ENCODE results near the gene POC1A. TPM values are rescaled to one million over a fixed set of nuclear protein-coding genes. Genes with fewer than 3 reads are reported as not detected.

POC1A gene
- total RNA-seq, 6 donors from 2014 or later, result 1.0 to 4.2 (median 2.8) TPM

DNA sequence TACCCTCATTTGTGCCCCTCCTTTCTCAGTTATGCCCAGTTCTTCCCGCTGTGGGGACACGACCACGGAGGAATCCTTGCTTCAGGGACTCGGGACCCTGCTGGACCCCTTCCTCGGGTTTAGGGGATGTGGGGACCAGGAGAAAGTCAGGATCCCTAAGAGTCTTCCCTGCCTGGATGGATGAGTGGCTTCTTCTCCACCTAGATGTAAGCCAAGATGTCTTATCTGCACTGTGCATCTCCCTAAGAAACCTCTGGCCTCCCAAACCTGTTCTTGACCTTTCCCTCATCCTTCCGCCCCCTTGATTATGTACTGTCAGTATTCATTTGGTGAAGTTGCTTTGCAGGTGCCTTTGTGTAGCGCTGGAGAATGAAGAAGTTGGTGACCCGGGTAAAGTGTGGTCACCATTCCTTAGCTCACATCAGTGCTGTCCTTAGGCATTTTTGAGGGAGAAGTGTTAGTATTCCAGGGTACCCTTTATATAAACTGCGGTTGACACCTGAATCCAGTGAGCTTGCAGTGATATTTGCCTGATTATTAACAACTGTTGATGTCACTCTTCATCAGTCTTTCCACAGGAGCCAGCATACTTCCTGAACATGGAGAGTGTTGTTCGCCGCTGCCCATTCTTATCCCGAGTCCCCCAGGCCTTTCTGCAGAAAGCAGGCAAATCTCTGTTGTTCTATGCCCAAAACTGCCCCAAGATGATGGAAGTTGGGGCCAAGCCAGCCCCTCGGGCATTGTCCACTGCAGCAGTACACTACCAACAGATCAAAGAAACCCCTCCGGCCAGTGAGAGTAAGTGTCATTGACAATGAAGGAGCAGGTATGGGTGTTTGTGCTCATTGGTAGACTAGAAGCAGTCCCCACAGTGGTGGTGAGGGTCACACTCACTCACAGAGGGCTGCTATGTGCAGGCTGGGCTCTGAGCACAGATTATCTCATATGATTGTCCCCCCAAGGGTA is 44.7 kb upstream of the POC1A start:
- no peaks in the 10 kb centered on the region for H3K27me3 ChIP-seq
- H3K4me1 ChIP-seq, result peaks cover 60 to 87% (median 75%) of the 10 kb centered on the region in 4 donors

DNA sequence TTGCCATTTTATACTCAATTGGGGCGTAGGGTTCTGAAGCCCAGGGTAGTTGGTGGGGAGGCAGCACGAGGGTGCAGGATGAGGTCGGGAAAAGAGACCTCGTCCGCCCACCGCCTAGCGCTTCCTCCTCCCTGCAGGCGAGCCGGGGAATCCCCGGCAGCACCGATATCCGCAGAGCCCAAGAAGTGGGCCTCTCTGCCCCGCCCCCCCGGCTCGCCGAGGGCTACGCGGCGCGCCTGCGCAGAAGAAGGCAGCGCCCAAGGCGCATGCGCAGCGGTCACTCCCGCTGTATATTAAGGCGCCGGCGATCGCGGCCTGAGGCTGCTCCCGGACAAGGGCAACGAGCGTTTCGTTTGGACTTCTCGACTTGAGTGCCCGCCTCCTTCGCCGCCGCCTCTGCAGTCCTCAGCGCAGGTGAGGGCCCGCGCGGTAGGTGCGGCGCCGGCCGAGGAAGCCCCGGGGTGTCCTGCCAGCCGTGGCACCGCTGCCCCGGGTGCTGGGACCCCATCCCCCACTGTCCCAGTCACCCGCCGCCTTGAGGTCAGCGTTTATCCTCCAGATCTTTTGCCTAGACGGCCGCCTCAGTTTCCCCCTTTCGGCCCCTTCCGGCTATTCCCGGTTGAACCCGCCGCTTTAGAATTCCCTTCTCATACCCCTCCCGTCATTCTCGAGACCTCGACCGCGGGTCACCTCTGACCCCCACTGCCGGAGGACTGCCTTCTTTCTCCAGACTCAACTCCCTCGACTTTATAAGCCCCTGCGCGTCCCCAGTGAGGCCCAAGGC is 43.8 kb upstream of the POC1A start, which contains the start of gene ALAS1:
Gene ALAS1 (plus strand): TSS at position 319 of the 784 bp plus-strand sequence. CDS start 1,082 bp downstream, outside the sequence.
- H3K4me1 ChIP-seq, result peaks cover 60 to 83% (median 76%) of the 10 kb centered on the region in 4 donors
- WGBS, 2 donors, result 1 to 2% methylated on average over 23 to 32 of the region's 71 CpGs
- ATAC-seq (ENCODE audit: low FRiP score in 2 of 2) (peak; percentile 85 to 93), DNase-seq (peak; percentile 94 to 99)
- H3K4me3 ChIP-seq, result peak within 1 kb of the TSS; percentile 88 to 96 (median 92)
- TF ChIP-seq EP300 (IDR thresholded peaks at IDR 0.05) (no peak), POLR2AphosphoS5 (IDR thresholded peaks at IDR 0.05) (peak; percentile 87 to 98), POLR2A (IDR thresholded peaks at IDR 0.05) (peak in 3 of 4 donors; percentile 85 to 99 (median 99))
- TF ChIP-seq, protein P1, sequence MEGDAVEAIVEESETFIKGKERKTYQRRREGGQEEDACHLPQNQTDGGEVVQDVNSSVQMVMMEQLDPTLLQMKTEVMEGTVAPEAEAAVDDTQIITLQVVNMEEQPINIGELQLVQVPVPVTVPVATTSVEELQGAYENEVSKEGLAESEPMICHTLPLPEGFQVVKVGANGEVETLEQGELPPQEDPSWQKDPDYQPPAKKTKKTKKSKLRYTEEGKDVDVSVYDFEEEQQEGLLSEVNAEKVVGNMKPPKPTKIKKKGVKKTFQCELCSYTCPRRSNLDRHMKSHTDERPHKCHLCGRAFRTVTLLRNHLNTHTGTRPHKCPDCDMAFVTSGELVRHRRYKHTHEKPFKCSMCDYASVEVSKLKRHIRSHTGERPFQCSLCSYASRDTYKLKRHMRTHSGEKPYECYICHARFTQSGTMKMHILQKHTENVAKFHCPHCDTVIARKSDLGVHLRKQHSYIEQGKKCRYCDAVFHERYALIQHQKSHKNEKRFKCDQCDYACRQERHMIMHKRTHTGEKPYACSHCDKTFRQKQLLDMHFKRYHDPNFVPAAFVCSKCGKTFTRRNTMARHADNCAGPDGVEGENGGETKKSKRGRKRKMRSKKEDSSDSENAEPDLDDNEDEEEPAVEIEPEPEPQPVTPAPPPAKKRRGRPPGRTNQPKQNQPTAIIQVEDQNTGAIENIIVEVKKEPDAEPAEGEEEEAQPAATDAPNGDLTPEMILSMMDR (IDR thresholded peaks at IDR 0.05), result peak; percentile 7 to 70 (median 45)
- peak within 1 kb of the TSS; percentile 89 to 98 (median 93) for H3K27ac ChIP-seq
- no peaks in the 10 kb centered on the region for H3K27me3 ChIP-seq
- peaks cover 7 to 21% (median 8%) of the 10 kb centered on the region in 4 donors for H3K36me3 ChIP-seq
- no peaks in the 10 kb centered on the region for H3K9me3 ChIP-seq

More for the DNA sequence above, 44.7 kb upstream of the POC1A start:
- 28 to 36% methylated on average over 14 of the region's 14 CpGs for WGBS, 2 donors
- TF ChIP-seq EP300 (IDR thresholded peaks at IDR 0.05) (no peak), POLR2A (IDR thresholded peaks at IDR 0.05) (no peak)
- peak overlapping the region; percentile 89 to 98 (median 93) for H3K27ac ChIP-seq
- H3K4me3 ChIP-seq, result peak overlapping the region; percentile 88 to 96 (median 92)
- no peaks in the 10 kb centered on the region for H3K9me3 ChIP-seq
- no peak for DNase-seq
- no peak for ATAC-seq (ENCODE audit: low FRiP score in 2 of 2)
- H3K36me3 ChIP-seq, result peaks cover 15 to 30% (median 17%) of the 10 kb centered on the region in 4 donors

DNA sequence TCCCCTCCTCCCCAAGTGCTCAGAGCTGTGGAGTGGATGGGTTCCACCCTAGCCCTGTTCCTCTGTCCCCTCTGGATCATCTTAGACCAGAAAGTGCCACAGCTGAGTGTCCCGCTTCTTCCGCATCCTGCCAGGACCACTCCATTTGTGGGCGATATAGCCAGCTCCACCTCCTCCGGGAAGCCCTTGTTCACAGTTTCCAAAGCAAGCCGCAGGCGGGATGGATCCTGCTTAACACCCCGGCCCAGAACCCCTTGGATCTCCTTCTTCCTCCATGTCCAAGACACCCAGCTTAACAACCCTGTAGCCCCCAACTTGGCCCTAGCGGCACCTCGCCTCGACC is 43.2 kb upstream of the POC1A start:
- Histone ChIP-seq H3K9me3 (no peaks in the 10 kb centered on the region), H3K36me3 (peaks cover 2 to 15% (median 3%) of the 10 kb centered on the region in 4 donors), H3K27me3 (no peaks in the 10 kb centered on the region), H3K27ac (peak overlapping the region; percentile 89 to 98 (median 93)), H3K4me1 (peaks cover 60 to 80% (median 75%) of the 10 kb centered on the region in 4 donors), H3K4me3 (peak overlapping the region; percentile 88 to 96 (median 92))
- ATAC-seq (ENCODE audit: low FRiP score in 2 of 2), result no peak
- no peak for DNase-seq
- 43 to 47% methylated on average over 10 of the region's 10 CpGs for WGBS, 2 donors
- TF ChIP-seq, protein P1 (IDR thresholded peaks at IDR 0.05), result no peak
- TF ChIP-seq POLR2AphosphoS5 (IDR thresholded peaks at IDR 0.05), result no peak
- no peak for TF ChIP-seq POLR2A (IDR thresholded peaks at IDR 0.05)
- no peak for TF ChIP-seq EP300 (IDR thresholded peaks at IDR 0.05)

DNA sequence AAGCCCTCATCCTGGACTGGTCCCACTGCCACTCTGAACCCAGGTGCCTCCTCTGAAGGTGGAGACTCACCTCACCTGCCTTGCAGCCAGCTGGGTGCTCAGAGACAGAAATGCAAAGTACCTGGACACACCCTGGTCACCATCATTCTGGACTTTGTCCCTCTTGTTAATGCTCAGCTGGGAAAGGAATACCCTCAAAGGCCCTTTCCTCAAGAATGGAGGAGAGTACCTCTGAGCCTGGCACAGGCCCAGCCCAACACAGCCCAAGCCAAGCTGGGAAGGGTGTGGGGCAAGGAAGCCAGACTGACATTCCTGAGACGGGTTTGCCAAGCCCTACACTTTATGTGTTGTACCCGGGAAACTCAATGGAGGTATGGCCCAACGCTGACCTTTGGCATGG is 42.8 kb upstream of the POC1A start:
- peak in 1 of 4 donors; percentile 30 for TF ChIP-seq EP300 (IDR thresholded peaks at IDR 0.05)
- TF ChIP-seq POLR2AphosphoS5 (IDR thresholded peaks at IDR 0.05), result no peak
- Histone ChIP-seq H3K4me1 (peaks cover 60 to 75% (median 72%) of the 10 kb centered on the region in 4 donors), H3K4me3 (no peak overlapping the region), H3K27ac (peak overlapping the region; percentile 89 to 98 (median 93)), H3K9me3 (no peaks in the 10 kb centered on the region), H3K36me3 (peaks cover 0 to 10% (median 0%) of the 10 kb centered on the region in 4 donors), H3K27me3 (no peaks in the 10 kb centered on the region)
- 24 to 44% methylated on average over 3 of the region's 3 CpGs for WGBS, 2 donors
- ATAC-seq (ENCODE audit: low FRiP score in 2 of 2) (peak in 1 of 2 donors; percentile 82), DNase-seq (peak; percentile 77 to 87)

DNA sequence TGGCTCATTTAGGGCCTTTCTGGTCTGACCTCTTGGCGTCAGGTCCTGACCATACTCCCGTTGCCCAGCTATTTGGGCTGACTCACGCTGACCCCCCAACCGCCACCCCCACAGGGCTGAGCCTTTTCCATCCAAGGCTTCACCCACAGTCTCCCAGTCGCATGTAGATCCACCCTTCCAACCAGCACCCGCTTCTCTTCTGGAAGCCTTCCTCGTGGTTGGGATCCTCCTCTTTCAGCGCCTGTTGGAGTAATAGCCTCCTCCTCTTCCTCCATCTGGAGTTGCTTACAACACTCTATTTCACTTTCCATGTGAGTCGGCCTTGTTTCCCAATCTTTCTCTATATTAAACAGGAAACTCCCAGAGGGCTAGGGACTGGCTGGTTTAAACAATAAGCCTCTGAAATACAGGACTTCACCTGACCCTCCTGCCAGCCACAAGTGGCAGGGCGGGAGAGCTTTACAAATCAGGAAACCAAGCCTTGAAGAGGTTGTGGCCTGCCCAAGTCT is 41.7 kb upstream of the POC1A start:
- Histone ChIP-seq H3K27me3 (no peaks in the 10 kb centered on the region), H3K9me3 (no peaks in the 10 kb centered on the region), H3K36me3 (peaks cover 0 to 7% (median 0%) of the 10 kb centered on the region in 4 donors), H3K4me1 (peaks cover 58 to 74% (median 66%) of the 10 kb centered on the region in 4 donors), H3K27ac (peak overlapping the region; percentile 89 to 98 (median 93)), H3K4me3 (no peak overlapping the region)
- peak in 1 of 2 donors; percentile 35 for TF ChIP-seq POLR2AphosphoS5 (IDR thresholded peaks at IDR 0.05)
- peak in 1 of 4 donors; percentile 65 for TF ChIP-seq EP300 (IDR thresholded peaks at IDR 0.05)
- peak in 1 of 4 donors; percentile 39 for TF ChIP-seq POLR2A (IDR thresholded peaks at IDR 0.05)
- TF ChIP-seq, protein P1 (IDR thresholded peaks at IDR 0.05), result no peak
- DNase-seq (peak in 1 of 2 donors; percentile 90), ATAC-seq (ENCODE audit: low FRiP score in 2 of 2) (peak; percentile 34 to 59)
- 39 to 50% methylated on average over 10 of the region's 10 CpGs for WGBS, 2 donors

Data from upper lobe of left lung (tissue), 6 donors.